HEK293T (cell line): ENCODE measurements around the gene GPATCH2.

Experiments used
- BHLHE40 ChIP-seq: fragments of 450-650 bp; IDR thresholded peaks from 2 replicates; pipeline ENCODE4 v1.6.1; 2016; ENCODE audit warnings: mild to moderate bottlenecking, moderate library complexity, borderline replicate concordance
- CTBP1 ChIP-seq: fragments of 450-650 bp; IDR thresholded peaks from 2 replicates; pipeline ENCODE4 v1.6.1; 2016; ENCODE audit warnings: borderline replicate concordance
- ELF4 ChIP-seq: fragments of 450-650 bp; IDR thresholded peaks from 2 replicates; pipeline ENCODE4 v1.6.1; 2017; ENCODE audit warnings: antibody characterized with exemption
- FOXA1 ChIP-seq: fragments of 450-650 bp; IDR thresholded peaks from 2 replicates; pipeline ENCODE4 v1.6.1; 2016; ENCODE audit warnings: mild to moderate bottlenecking
- FOXK2 ChIP-seq: fragments of 450-650 bp; IDR thresholded peaks from 2 replicates; pipeline ENCODE4 v1.6.1; 2016; ENCODE audit warnings: mild to moderate bottlenecking
- FOXM1 ChIP-seq: fragments of 450-650 bp; IDR thresholded peaks from 2 replicates; pipeline ENCODE4 v1.6.1; 2017; ENCODE audit warnings: mild to moderate bottlenecking, borderline replicate concordance
- HDGF ChIP-seq: fragments of 450-650 bp; IDR thresholded peaks from 2 replicates; pipeline ENCODE4 v1.6.1; 2017; ENCODE audit warnings: antibody characterized with exemption, borderline replicate concordance
- L3MBTL2 ChIP-seq: fragments of 450-650 bp; conservative IDR thresholded peaks from 2 replicates; pipeline ENCODE4 v1.6.1; 2016; ENCODE audit warnings: mild to moderate bottlenecking
- SP1 ChIP-seq: fragments of 450-650 bp; IDR thresholded peaks from 2 replicates; pipeline ENCODE4 v1.6.1; 2017
- SUZ12 ChIP-seq: fragments of 450-650 bp; IDR thresholded peaks from 2 replicates; pipeline ENCODE4 v1.6.1; 2016; ENCODE audit warnings: mild to moderate bottlenecking
- TARDBP ChIP-seq: fragments of 450-650 bp; IDR thresholded peaks from 2 replicates; pipeline ENCODE4 v1.6.1; 2016
- ZNF384 ChIP-seq: fragments of 450-650 bp; IDR thresholded peaks from 2 replicates; pipeline ENCODE4 v1.6.1; 2016
- TF ChIP-seq, protein P1 (sequence below): fragments of 450-650 bp; IDR thresholded peaks from 2 replicates; pipeline ENCODE4 v1.6.1; 2016

DNA sequence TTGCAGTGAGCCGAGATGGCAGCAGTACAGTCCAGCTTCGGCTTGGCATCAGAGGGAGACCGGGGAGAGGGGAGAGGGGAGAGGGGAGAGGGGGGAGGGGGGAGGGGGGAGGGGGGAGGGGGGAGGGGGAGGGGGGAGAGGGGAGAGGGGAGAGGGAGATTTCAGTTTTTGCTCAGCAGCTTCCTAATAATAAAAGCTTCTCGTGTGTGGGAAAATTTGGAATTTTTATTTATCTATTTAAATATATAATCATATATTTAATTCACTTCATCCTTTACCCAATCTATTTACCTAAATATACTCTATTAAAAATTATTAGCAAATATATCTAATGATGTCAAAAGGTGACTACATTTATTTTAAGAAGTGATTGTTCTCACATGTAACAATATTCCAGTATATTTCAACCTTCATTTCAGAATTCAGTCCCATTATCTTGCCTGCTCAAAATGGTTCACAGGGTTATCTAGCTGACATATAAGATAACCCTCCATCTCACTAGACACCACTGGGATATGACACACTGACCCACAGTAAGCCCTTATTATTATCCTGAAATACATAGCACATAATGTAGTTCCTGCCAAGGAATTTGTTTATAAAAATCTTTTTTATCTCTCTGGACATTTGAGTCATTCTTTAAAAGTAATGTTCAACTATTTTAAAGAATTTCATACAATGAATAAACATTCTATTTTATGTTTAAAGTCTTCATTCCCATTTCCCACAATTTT, 105.9 kb downstream of the GPATCH2 start:
- TF ChIP-seq, protein P1, sequence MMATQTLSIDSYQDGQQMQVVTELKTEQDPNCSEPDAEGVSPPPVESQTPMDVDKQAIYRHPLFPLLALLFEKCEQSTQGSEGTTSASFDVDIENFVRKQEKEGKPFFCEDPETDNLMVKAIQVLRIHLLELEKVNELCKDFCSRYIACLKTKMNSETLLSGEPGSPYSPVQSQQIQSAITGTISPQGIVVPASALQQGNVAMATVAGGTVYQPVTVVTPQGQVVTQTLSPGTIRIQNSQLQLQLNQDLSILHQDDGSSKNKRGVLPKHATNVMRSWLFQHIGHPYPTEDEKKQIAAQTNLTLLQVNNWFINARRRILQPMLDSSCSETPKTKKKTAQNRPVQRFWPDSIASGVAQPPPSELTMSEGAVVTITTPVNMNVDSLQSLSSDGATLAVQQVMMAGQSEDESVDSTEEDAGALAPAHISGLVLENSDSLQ, result no peak
- no peak for TF ChIP-seq FOXA1
- TF ChIP-seq SP1, result no peak
- TF ChIP-seq L3MBTL2, result no peak
- no peak for TF ChIP-seq BHLHE40
- no peak for TF ChIP-seq HDGF
- no peak for TF ChIP-seq SUZ12
- no peak for TF ChIP-seq FOXM1
- no peak for TF ChIP-seq ELF4
- no peak for TF ChIP-seq ZNF384
- no peak for TF ChIP-seq CTBP1
- TF ChIP-seq TARDBP, result no peak
- TF ChIP-seq FOXK2, result no peak
